Heart left ventricle (tissue), 13 donors: ENCODE results near the gene PHKA2.

ENCODE experiments used
- CTCF ChIP-seq, 12 donors: fragments of 200-600 bp; sonication (generic) in 4 of 12; IDR thresholded peaks; one replicate each; pipeline versions ENCODE4 v1.5.0 to v1.8.0; 2018 to 2022; ENCODE audit warnings: antibody characterized with exemption in 12 of 12, mild to moderate bottlenecking in 5 of 12
- POLR2A ChIP-seq, 2 donors: fragments of 450-650 bp; IDR thresholded peaks; one replicate each; pipeline ENCODE4 v1.6.1; 2017; ENCODE audit warnings: antibody characterized with exemption in 2 of 2, mild to moderate bottlenecking in 2 of 2, moderate library complexity in 2 of 2
- donor health status: ischemic (EF 13 %, LVEDD 7.1; RV severe dilation, severe dysfunction).
- donor health status: DM: no; HTN: yes; CAD: no.
- donor health status: DM: no; HTN: no; CAD: no.
- donor health status: ischemic (EF 25% LVEDD 6.9; RV normal size, moderate dysfunction).
- donor health status: ischemic (EF 25% LVEDD 5.7; RV mildly dilated, moderate dysfunction).
- donor health status: ischemic (EF 35%, LVEDD 5.7; RV mildly dilated, moderate dysfunction).
- donor health status: nonischemic (EF 11% LVEDD 7.7; RV severe dilation, severe dysfunction).
- donor health status: DM: yes; HTN: yes; CAD: no.
- donor health status: PGD.
- donor health status: ischemic (EF 29% LVEDD 5.4; RV normal size, mild dysfunction).
- donor health status: nonischemic (EF 23%, LVEDD 6.1; RV moderate dilation, normal function).

GRCh38 chrX:18946611-18947010 is 37.3 kb downstream of the PHKA2 start:
- no peak for TF ChIP-seq CTCF (IDR thresholded peaks at IDR 0.05)
- no peak for TF ChIP-seq POLR2A (IDR thresholded peaks at IDR 0.05)
